ENCODE data around the gene ZC3H4.

- TF ChIP-seq CTCF (IDR thresholded peaks at IDR 0.05) (no peak), EP300 (IDR thresholded peaks at IDR 0.05) (no peak)
Observed at GRCh38 chr19:47074621-47075020, 39.0 kb downstream of the ZC3H4 start.

All from tibial nerve (tissue), 4 donors.